AG08395 (cell line): Measurements from ENCODE around the gene ABLIM2.

Experiments used
- DNase-seq: peaks from one replicate; pipeline ENCODE4 v3.0.0; 2012; ENCODE audit warnings: mixed read lengths, low spot score

ABLIM2 gene

DNA sequence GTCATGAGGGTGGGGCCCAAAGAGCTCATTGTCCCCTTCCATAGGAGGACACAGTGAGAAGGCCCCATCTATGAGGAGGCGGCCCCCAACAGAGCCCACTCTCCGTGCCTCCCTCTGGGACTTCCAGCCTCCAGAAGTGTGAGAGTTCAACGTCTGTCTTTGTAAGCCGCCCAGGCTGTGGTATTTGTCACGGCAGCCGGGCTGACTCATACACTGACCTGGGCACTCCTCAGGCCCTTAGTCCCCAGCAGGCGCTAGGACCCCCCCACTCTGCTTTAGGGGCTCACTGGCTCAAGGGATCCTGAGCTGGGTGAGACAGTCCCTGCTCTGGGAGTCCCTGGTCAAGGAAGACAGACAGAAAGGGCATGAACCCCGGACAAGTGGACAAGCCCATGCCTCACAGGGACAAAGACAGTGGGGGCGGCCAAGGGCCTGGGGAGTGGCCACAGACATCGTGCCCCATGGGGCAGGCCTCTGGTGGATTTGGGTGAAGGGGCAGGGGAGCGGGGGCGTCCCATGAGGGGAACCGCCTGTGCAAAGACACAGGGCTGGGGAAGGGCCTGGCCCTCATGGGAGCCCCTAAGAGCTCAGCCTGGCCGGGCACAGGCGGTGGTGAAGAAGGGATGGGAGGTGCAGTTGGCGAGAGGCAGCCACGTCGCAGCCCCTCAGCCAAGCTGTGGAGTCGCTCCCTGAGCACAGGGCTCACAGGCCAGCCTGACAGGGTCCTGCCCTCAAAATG is 21.5 kb downstream of the ABLIM2 start:
- DNase-seq = no peak

DNA sequence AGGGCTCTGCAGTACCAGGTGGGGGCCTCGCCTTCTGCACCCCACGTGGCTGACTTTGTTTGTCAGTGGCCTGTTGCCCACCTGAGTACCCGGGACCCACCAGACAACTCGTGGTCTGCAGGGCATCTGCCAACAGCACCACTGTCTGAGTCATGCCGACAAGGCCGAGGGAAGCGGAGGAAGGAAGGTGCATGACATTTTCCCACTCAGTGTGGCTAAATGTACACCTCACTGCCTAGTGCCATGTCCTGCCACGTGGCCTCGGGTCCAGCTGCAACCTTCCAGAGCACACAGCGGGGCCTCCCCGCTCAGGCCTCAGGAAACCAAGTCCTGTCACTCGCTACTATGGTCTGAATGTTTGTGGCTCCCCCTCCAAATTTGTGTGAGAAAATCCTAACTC is 22.1 kb downstream of the ABLIM2 start:
- no peak for DNase-seq

DNA sequence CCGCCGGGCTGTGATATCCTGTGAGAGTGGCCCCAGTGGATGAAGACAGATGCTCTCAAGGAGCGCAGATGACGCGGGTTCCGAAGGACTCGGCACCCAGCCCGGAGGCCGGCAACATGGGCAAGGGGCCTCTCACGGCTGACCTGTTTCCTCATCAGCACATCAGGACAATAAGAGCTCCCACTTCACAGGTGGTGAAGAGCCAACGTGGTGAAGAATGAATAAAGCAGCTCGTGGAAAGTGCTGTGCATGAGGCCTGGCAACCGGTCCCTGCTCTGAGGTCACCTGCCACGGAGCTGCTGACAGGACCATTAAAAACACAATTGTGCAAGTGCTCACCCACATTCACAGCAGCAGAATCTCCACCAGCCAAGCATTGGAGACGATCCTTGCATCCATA is 22.9 kb downstream of the ABLIM2 start:
- DNase-seq = no peak

DNA sequence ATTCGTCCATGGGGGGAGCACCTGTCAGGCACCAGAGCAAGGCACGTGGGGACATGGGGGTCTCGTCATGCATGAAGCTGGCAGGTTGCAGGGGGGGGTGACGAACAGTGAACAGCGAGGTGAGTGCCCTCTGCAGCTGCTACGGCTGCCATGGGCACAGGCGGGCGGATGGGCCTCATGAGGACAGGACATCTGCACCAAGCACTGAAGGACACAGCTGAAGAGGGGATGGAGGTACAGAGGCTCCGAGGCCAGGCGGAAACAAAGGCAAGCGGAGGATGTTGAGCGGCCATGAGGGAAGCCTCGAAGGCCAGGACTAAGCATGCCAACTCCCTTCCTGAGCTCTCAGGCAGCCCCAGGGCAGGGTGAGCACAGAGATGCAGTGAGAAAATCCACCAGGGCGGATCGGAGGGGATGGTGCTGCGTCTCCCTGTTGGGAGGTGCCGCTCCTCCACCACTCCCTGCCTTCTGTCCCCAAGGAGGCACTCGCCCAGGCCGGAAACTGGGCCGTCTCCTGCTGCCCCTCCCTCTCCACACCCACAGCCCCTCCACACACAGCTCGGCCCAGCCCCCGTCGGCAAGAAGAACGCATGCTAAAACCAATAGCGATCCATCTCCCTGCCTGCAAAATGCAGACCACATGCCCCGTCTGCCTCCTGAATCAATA is 24.6 kb downstream of the ABLIM2 start:
- no peak for DNase-seq

DNA sequence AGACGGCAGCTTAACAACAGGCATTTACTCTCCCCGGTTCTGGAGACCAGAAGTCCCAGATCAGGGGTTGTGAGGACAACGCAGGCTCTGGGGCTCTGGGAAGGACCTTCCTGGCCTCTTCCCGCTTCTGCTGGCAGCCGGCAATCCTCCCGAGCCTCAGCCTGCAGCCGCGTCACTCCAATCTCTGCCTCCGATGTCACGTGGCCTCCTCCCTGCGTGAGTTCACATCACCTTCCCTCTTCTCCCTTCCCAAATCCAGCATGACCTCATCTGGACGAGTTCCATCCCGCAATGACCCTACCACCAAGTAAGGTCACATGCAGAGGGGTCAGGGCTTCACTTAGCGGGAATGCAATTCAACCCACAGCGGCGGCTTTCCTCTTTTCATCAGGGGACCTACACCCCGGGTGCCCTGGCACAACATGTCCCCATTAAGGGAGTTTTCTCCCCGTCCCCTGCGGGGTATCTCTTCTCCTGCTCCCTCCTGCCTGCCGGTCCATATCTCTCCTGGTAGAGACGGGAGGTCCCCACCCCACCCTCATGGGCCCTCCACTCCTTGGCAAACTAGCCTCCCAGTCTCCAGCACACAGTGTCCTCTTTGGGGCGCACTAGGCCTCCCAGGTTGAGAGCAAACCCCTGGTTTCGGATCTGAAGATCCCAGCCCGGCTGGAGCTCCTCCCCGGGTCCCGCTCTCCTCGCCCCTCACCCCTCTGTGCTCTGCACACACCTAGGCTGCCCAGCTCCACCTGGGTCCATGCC is 25.5 kb downstream of the ABLIM2 start:
- DNase-seq = no peak

DNA sequence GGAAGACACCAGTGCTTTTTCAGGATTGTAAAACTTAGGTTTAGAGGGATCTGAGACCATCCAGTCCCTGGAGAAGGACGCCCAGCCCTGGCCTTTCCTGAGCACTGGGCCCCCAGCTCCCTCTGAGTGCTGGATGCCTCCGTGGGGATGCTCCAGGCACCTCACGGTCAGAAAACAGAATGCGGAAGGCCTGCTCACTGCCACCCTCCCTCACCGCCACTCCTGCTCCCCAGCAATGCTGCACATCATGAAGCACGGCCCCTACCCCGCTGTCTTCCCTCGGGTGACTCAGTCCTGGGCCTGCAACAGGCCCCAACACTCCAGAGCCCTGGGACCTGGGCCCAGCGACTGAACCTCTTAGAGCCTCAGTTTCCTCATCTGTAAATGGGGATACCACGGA is 26.2 kb downstream of the ABLIM2 start:
- no peak for DNase-seq

DNA sequence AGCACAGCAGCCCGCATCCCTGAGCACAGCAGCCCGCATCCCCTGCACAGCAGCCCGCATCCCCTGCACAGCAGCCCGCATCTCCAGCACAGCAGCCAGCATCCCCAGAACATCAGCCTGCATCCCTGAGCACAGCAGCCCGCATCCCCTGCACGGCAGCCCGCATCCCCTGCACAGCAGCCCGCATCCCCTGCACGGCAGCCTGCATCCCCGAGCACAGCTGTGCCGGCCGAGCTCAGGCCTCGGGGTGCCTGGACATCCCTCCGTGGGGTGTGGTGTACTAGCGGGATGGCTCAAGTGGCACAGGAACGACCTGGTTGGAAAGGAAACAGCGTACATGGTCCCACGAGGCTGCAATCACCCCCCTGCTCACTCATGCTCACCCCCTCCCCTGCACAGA is 26.8 kb downstream of the ABLIM2 start:
- no peak for DNase-seq

DNA sequence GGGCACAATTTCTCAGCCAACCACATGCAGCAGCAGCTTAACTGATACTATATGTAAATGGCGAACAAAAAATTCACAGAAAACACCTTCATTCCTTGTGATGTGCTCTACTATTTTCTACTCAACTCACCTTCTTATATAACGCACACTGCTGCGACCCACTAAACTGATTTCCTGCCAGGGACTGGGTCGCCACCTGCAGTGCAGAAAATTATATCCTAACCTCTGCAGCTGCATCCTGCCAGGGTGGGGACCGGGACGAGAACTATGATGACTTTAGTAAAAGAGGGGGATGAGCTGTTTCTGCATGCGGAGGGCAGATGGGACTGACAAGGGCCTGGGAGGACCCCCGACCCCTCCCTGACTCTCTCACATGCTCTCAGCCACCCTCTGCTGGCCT is 27.4 kb downstream of the ABLIM2 start:
- no peak for DNase-seq

DNA sequence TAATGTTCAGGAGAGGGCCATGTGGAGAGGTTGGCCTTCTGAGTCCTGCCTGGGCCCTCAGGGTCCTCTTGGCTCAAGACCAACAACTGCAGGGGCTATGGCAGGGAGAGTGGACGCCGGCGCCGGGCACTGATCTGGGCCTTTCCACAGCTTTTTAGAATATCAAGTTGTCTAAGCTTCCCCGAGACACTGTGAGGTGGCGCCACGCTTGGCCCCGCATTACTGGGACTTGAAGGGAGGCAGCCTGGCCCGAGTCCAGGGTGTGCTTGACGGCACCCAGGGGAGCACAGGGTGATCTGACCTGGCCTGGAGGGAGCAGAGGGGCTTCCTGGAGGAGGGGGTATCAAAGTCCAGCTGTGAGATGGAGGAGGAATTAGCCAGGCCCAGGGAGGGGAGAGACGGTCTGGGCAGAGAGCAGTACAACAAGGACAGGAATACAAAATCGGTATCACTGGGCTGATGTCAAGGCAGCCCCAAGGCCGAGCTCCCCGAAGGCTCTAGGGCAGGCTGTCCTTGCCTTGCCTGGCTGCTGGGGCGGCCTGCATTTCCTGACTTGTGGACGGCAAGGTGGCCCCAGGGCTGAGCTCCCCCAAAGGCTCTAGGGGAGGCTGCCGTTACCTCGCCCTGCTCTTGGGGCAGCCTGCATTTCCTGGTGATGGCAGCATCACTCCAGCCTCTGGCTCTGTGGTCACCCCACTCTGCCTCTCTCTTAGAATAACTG is 28.1 kb downstream of the ABLIM2 start:
- no peak for DNase-seq

DNA sequence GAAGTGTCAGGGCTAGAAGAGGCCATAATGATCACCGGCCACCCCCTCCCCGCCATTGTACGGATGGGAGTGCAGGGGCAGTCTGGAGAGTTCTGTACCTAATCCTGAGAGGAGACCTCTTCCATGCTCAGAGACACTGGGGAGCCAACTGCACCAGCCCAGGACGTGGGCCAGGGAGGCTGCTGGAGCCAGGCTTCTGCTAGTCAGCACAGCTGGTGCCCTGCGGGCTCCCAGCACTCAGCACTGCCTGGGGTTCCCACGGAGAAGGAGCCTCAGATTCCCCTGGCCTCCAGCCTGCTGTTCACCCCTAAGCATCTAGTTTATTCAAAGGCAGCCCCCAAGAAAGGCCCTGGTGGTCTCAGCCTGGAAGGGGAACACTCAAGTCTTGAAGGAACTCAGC is 28.8 kb downstream of the ABLIM2 start:
- DNase-seq = no peak

DNA sequence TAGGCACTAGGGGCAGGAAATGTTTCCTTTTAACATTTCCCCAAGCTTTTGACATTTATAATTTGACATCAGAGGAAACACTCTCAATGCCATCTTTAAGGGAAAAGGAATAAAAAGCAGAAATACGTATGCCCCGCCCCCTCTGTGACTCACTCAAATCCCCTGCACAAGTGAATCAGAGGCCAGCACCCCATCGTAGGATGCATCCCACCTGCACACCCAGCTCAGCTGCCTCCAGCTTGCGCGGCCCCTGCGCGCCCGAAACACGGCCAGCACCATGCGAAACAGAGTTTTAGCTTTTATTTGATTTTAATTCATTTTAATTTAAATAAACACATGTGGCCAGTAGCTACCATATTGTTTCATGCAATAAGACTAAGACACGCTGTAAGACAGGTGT is 29.5 kb downstream of the ABLIM2 start:
- no peak for DNase-seq

DNA sequence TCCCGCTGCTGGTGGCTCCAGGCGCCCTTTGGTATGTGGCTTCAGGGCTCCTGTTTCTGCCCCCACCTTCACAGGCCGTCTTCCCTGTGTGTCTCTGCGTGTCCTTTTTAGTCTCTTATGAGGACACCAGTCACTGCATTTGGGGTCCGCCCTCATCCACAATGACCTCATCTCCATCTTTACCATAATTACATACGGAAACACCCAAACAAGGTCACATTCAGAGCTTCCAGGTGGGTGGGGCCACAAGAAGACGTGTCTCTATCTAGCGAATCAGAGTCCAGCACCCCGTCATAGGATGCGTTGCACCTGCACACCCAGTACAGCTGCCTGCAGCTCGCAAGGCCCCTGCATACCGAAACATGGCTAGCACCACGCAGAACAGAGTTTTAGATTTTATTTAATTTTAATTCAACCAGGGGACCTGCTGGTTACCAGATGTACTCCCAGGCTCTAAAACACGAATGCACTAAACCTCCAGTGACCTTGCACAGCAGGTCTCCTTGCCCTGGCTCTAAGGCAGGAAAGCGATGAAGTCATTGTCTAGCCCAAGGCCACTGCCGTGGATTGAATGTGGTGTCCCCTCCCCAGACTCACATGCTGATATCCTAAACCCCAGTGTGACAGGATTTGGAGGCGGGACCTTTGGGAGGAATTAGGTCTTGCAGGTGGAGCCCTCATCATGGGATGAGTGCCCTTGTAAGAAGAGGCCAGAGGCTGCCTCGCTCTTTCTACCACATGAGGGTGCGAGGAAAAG is 30.3 kb downstream of the ABLIM2 start:
- no peak for DNase-seq

DNA sequence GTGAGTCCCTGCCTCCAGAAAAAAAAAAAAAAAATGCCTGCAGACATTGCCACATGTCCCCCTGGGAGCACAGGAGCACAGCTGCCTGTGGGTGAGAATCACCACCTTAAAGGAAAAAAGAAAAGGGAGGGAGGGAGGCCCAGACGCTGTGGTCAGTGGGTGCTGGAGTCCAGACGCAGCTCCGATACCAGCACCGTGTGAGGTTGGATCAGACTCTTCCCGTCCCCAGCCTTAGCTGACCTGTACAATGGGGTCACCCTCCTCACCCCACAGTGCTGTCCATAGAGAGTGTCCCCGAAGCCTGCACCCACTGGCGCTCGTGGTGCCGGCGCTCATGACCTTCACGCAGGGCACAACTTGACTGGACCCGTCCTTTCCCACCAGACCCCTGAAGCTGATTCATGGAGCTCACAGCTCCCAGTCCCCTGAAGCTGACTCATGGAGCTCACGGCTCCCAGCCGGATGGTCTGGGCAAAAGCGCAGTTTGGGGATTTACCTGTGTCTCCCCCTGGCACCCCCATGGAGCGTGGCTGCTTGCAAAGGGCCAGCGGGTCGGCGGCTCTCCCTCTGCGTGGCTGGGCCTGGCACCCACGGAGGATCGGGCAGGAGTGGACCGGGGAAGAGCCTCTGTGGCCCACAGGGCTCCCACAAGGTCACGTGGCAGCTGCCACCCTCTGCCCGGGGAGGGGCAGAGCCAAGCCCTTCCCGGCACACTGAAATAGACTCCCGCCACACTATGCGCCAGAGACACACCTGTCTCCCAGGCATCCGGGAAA is 31.4 kb downstream of the ABLIM2 start:
- DNase-seq = no peak

DNA sequence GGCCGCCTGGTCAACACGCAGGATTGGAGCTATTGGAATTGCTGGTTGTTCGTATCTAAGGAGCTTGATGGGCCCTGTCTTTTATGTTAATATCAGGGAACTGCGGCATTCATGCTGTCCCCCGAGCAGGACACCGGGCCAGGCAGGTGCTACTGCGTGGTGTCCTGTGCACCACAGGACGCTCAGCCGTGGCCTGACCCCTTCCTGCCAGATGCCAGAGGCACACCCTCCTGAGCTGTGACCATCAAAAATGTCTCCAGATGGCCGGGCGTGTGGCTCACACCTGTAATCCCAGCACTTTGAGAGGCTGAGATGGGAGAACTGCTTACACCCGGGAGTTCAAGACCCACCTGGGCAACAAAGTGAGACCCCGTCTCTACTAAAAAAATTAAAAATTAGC is 32.1 kb downstream of the ABLIM2 start:
- no peak for DNase-seq

DNA sequence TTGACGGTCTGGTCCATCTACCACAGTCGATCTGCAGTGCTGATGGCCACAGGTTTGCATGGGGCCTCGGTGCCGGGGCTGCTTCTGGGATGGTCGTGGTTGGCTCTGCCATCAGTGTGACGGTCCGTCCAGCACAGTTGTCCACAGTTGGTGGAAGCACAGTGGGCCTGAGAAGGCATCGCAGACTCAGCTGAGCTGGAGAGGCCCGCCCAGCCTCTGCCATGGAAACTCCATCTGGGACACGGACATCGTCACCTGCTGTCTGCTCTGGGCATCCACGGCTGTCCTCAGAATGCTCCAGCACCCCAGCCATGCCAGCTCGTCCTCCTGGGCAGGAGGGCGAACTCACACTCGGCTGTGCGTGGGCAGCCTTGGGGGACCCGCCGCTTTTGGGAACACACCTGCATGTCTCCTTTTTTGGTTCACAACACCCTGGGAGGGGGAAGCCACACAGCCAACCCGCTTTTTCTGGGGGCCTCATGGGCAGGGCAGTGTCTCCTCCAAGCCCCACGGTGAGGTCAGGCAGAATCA is 33.0 kb downstream of the ABLIM2 start:
- DNase-seq = no peak

DNA sequence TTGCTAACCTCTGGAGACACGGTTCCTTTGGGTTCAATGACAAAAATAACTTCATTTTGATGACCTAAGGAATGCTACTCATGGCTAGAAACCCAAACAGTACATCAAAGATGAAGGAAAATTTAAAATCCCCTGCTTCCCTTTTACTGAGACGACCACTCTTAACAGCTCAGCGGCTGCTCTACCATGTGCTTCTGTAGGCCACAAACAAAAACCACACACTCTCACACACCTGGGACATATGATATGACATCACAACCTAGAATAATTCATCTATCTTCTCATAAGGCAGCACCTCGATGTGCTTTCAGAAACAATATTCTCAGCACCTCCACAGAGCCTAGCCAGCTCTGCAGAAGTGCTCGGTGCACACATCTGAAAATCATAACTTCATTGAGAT is 34.7 kb downstream of the ABLIM2 start:
- DNase-seq = no peak

DNA sequence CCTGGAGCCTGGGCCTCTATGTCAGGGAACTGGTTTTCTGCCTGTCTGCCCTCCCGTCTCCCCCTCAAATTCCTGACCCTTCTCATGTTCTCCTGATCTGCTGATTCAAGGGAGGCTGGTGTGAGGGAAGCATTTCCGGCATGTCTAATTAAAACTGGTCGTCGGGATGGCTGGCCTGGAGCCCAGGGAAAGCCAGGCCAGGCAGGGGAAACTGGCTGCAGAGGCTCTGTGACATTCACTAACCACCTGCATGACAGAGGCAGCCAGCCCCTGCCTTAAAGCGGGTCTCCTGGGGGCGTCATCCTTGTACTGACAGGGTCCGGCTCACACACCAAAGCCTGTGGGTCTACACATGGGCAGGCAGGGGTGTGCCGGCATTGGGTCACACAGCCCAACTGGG is 35.2 kb downstream of the ABLIM2 start:
- DNase-seq = no peak

DNA sequence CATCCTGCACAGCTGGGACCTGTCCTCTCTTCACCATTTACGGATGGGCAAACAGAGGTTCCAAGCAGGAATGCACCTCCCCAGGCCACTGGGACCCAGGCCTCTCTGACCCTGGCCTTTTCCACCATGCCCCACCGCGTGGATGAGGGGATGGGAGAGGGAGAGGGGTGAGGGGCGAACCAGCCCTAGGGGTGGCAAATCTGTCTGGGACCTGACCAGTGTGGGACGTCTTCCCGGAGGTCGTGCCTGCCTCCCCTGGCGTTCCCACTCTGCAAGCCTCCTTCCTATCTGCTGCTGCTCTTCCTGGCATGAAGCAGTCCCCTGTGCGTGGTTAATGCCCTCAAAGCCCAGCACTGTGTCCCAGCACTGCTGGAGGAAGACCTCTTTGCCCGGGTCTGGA is 35.9 kb downstream of the ABLIM2 start:
- no peak for DNase-seq

DNA sequence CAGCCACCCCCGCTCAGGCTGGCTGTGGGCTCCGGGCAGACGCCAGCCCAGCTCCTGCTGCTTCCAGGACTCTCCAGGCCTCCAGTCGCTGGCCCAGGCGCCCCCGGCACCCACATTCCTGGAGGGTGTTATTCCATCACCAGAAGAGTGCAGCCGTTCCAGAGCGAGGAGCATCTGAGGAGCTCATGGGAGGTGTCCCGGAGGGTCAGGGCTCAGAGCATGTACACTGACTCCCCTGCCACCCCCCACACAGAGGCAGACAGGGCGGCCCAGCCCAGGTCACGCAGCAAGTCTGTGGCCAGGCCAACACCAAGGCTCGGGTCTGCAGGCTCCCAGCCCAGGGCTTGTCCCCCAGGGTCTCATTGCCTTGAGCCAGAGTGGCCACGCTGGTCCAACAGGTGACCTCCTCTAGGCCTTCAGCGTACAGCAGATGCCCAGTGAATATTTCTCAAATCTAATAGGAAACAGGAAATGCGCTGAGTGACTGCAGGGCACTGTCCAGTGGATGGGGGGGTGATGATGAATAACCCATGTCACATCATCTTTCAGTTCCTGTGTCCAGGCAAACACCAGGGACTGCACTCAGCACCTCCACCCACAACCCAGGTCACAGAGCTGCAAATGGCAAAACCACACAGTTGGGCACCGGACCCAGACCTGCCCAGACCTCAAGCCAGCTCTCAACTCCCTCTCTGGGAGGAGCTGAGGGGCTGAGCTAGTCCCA is 37.2 kb downstream of the ABLIM2 start:
- DNase-seq = no peak

DNA sequence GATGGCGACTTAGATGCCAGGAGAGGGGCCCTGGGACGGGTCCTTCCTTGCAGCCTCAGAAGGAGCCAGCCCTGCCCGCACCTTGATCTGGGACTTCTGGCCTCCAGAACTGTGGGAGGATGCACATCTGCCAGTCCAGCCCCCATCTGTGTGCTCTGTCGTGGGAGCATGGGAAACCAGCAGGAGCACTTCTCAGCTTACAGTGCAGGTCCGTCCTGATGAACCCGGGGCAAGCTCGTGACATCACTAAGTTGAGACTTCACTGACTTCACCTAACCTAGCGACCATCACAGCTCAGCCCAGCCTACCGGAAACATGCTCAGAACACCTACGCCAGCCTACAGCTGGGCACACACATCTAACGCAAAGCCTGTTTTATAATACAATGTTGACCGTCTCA is 38.1 kb downstream of the ABLIM2 start:
- no peak for DNase-seq
